OCI-LY1 (cell line): Measurements from ENCODE around the gene MZB1.

Source experiments
- EZH2 ChIP-seq: fragments of 200-600 bp; sonication (generic), shearing (Covaris generic); IDR thresholded peaks from 2 replicates; pipeline ENCODE4 v1.8.0; 2017; ENCODE audit warnings: borderline replicate concordance, mixed run types, mild to moderate bottlenecking, antibody characterized with exemption, low read length, moderate library complexity, mixed read lengths
- TF ChIP-seq, protein P1 (sequence below): fragments of 200-600 bp; sonication (generic), shearing (Covaris generic); IDR thresholded peaks from 2 replicates; pipeline ENCODE4 v1.5.1; 2017; ENCODE audit warnings: mild to moderate bottlenecking, antibody characterized with exemption, low read length, moderate library complexity, mixed read lengths

DNA sequence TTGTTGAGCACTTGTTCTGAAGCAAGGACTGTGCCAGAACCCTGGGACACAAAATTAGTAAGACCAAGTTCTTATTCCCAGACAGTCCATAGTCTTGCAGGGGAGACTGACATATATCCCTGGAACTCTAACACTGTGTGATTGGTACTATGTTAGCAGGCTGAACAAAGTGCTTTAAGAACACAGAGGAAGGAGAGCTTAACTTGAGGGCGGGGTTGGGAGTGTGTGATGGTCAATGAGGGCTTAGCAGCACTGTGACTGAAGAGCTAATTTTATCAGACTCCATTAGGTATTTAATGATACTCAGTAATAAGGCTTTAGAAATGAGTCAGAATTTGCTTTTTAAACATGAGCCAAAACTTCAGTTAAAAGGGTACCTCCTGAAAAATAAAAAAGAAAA, 29.1 kb upstream of the MZB1 start:
- TF ChIP-seq, protein P1, sequence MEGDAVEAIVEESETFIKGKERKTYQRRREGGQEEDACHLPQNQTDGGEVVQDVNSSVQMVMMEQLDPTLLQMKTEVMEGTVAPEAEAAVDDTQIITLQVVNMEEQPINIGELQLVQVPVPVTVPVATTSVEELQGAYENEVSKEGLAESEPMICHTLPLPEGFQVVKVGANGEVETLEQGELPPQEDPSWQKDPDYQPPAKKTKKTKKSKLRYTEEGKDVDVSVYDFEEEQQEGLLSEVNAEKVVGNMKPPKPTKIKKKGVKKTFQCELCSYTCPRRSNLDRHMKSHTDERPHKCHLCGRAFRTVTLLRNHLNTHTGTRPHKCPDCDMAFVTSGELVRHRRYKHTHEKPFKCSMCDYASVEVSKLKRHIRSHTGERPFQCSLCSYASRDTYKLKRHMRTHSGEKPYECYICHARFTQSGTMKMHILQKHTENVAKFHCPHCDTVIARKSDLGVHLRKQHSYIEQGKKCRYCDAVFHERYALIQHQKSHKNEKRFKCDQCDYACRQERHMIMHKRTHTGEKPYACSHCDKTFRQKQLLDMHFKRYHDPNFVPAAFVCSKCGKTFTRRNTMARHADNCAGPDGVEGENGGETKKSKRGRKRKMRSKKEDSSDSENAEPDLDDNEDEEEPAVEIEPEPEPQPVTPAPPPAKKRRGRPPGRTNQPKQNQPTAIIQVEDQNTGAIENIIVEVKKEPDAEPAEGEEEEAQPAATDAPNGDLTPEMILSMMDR = no peak
- TF ChIP-seq EZH2 = no peak
